A549 treated with dexamethasone at 1 μM for 4 hours (cell line): ENCODE data around the gene COL6A1. TPM values are rescaled to one million over a fixed set of nuclear protein-coding genes. Genes with fewer than 3 reads are reported as not detected.

Source experiments
- total RNA-seq: library from RNA; stranded (reverse); fragments of 200-300 nt; extraction: Qiagen RNA extraction; gene quantifications from 5 replicates; pipeline ENCODE4 v1.2.3, GENCODE V29; 2022

The COL6A1 gene
- 15.1 to 25.8 TPM (median 24.0 TPM) in 5 replicates for total RNA-seq

DNA sequence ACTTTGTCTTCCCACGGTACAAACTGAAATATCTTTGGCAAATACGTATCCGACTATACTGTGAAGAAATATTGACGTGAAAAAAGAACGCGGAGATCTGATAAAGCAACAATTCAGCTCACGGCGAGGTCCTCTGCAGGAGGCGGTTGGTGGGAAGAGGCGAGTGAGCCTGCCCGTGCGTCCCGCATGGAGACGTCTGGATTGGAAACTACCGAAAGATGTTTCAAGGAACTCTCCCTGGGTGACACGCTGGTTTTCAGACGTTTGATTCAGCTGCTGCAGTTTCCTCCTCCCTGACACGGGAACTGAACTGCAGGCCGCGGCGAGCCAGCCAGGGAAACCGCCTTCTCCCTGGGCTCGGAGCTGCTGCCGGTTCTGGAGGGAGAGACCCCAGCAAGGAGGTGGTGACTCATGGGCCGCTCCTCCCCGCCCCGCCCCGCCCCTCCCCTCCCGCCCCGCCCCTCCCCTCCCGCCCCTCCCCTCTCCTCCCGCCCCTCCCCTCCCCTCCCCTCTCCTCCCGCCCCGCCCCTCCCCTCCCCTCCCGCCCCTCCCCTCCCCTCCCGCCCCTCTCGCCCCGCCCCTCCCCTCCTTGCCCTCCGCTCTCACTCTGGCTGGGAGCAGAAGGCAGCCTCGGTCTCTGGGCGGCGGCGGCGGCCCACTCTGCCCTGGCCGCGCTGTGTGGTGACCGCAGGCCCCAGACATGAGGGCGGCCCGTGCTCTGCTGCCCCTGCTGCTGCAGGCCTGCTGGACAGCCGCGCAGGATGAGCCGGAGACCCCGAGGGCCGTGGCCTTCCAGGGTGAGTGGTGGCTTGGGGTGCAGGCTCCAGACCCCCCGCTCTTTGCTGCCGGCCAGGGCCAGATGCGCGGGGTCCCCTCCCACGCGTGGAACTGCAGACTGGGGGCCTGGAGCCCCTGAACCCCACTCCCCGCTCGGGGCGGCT, at the start of gene COL6A1:
TSS of gene COL6A1 (plus strand) at position 620 of the 941 bp plus-strand sequence. CDS start at position 701, 81 bp downstream.

Other genes with a start within 250 kb of the COL6A1 start
- 14.9 to 20.1 TPM (median 17.6 TPM) in 5 replicates for gene COL6A2, start 116.3 kb downstream of the COL6A1 start, total RNA-seq
- 0.16 to 0.33 TPM (median 0.19 TPM) in 3 of 5 replicates, not detected in the others for gene FTCD, start 173.8 kb downstream of the COL6A1 start, total RNA-seq
- gene SPATC1L, start 202.7 kb downstream of the COL6A1 start, total RNA-seq: 0.54 to 0.73 TPM (median 0.65 TPM) in 5 replicates
- gene LSS, start 247.0 kb downstream of the COL6A1 start, total RNA-seq: 12.4 to 20.2 TPM (median 17.8 TPM) in 5 replicates